ENCODE data around the gene HYAL3.
"Not testable (repeated sequence)": the region's sequence is repeated elsewhere in the genome, so short reads cannot be mapped to it uniquely, and the experiment has no call there.

GRCh38 chr3:50312041-50312440, 12.8 kb upstream of the HYAL3 start:
- TF ChIP-seq CTCF, POLR2A (IDR thresholded peaks at IDR 0.05): not testable (repeated sequence)

Data from prostate gland (tissue), 2 donors.